Chondrocyte (in vitro differentiated cells): Measurements from ENCODE around the gene RASSF5. TPM values are rescaled to one million over a fixed set of nuclear protein-coding genes. Genes with fewer than 3 reads are reported as not detected.

Experiments
- DNase-seq: peaks from one replicate; pipeline ENCODE4 v3.0.0; 2021; ENCODE audit warnings: mixed read lengths, low spot score
- H3K27ac Mint-ChIP-seq: one replicate; pipeline ENCODE4 v1.8.0; 2021; ENCODE audit warnings: mild to moderate bottlenecking, moderate library complexity, mixed read lengths; ENCODE audit not compliant: unreplicated experiment
- H3K27me3 Mint-ChIP-seq: 2 replicates; pipeline ENCODE4 v1.8.0; 2021; ENCODE audit warnings: low read depth, mixed read lengths
- H3K36me3 Mint-ChIP-seq: 2 replicates; pipeline ENCODE4 v1.8.0; 2021; ENCODE audit warnings: low read depth, mixed read lengths
- H3K4me1 Mint-ChIP-seq: 2 replicates; pipeline ENCODE4 v1.8.0; 2021; ENCODE audit warnings: low read depth, mild to moderate bottlenecking, mixed read lengths
- H3K4me3 Mint-ChIP-seq: one replicate; pipeline ENCODE4 v1.8.0; 2021; ENCODE audit warnings: mild to moderate bottlenecking, moderate library complexity, mixed read lengths; ENCODE audit not compliant: unreplicated experiment
- H3K9me3 Mint-ChIP-seq: 2 replicates; pipeline ENCODE4 v1.8.0; 2021; ENCODE audit warnings: low read depth, mixed read lengths
- CTCF ChIP-seq: fragments of 200-600 bp; sonication (generic); IDR thresholded peaks from 2 replicates; pipeline ENCODE4 v1.5.0; 2021; ENCODE audit warnings: antibody characterized with exemption, mild to moderate bottlenecking, moderate library complexity
- total RNA-seq: library from RNA; stranded (reverse); gene quantifications from 3 replicates; pipeline ENCODE4 v1.2.1, GENCODE V29; 2021

The RASSF5 gene
- total RNA-seq, 1 donor from 2014 or later, result 0.27 TPM

DNA sequence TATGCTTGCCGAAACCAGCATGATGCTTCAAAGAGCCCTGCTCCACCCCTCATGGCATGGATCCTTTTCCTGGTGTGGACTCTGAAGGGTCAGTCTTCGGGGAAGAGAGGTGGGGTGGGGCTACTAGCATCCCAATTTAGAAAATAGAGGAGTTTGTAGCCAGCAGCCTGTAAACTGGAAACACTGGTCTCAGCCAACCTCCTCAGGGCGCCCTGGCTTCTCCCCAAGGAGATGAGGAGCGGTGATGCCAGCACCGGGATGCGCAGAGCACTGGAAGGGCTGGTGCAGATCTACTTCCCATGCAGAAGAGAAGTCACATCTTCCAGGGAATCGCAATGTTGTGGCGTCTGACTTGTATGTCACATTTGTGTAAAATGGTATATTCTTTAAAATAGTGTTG, 43.4 kb upstream of the RASSF5 start:
- Mint-ChIP-seq H3K27ac (no peak overlapping the region), H3K4me1 (peaks cover 21% of the 10 kb centered on the region), H3K9me3 (no peaks in the 10 kb centered on the region), H3K27me3 (peaks cover 4% of the 10 kb centered on the region), H3K36me3 (peaks cover 9% of the 10 kb centered on the region), H3K4me3 (no peak overlapping the region)
- TF ChIP-seq CTCF, result no peak
- no peak for DNase-seq

DNA sequence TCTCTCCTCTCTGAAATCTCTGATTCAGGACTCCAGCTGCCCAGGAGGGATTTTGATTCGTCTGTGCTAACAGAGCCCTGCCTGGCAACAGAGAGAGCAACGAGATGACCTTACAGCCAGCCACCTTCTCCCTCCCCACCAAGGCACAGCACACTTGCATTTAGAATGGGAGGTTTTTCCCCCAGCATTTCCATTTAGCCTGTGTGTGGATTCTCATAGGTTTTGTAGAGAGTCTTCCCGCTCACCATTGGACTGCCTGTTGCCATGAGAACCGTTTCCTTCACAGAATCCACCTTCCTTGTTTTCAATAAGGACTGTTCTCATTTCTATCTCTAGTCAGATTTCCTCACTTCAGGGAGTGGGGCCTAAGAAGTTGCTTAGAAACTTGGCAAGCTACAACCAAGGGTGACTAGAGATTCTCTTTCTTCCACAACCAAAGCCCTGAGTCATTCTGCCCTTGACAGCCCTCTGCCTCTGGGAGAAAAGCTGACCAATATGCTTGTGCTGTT, 42.8 kb upstream of the RASSF5 start:
- TF ChIP-seq CTCF, result no peak
- Mint-ChIP-seq H3K27ac (peak overlapping the region; percentile 41), H3K4me3 (no peak overlapping the region), H3K9me3 (no peaks in the 10 kb centered on the region), H3K27me3 (peaks cover 4% of the 10 kb centered on the region), H3K36me3 (peaks cover 9% of the 10 kb centered on the region), H3K4me1 (peaks cover 24% of the 10 kb centered on the region)
- no peak for DNase-seq

DNA sequence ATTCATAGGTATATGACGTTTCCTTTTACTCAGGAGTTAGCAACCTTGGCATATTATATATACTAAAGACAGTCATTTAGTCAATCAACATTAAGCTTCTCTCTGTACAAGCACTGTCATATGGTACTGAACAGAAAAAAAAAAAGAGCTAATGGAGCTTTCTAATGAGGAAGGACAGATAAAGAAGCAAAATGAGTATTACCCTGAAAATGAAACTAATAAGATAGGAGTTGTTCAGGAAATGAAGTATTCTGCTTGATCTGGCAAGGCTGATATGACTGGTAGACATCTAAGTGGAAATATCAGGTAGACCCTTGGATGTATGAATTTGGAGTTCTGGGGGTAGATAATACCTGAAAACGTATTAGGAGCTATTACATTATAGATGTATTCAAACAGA, 41.4 kb upstream of the RASSF5 start:
- H3K36me3 Mint-ChIP-seq, result peaks cover 7% of the 10 kb centered on the region
- no peaks in the 10 kb centered on the region for H3K9me3 Mint-ChIP-seq
- no peak overlapping the region for H3K4me3 Mint-ChIP-seq
- no peak for DNase-seq
- no peak for TF ChIP-seq CTCF
- peaks cover 4% of the 10 kb centered on the region for H3K27me3 Mint-ChIP-seq
- no peak overlapping the region for H3K27ac Mint-ChIP-seq
- peaks cover 36% of the 10 kb centered on the region for H3K4me1 Mint-ChIP-seq

DNA sequence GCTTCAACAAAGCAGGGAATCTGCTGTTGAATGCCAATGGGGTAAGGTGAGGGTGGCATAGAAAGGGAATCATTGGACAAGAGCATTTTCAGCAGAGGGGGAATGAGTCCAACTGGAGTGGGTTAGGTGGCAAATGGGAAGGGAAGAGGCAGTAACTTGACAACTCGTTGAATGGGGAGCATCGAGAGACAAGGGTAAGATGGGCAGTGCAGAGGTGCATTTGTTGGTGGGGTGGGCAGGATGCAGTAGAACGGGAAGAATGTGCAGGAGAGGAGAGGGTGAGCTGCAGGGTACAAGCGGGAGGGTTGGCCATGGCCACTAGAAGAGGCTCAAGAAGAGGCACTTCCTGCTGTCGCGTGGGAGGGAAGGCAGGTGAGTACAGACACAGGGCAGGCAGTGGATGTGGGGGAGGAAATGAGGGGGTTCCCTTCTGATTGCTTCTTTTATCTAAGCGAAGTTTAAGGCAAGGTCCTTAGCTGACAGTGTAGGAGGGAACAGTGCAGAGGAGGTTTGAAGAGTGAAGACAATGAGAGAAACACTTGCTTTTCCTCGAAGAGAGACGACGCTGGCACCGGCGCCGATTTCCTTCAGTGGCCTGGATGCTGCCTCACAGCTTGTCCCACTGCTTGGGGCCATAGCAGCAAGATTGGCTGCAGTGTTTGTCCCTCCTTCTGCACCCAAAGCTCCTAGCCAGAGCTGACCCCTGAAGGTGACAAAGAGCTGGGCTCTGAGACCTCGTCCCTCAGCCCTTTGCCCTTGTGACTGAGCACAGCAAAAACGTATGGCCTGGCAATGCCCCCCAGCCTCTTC, 40.3 kb upstream of the RASSF5 start:
- H3K4me1 Mint-ChIP-seq, result peaks cover 47% of the 10 kb centered on the region
- H3K4me3 Mint-ChIP-seq, result no peak overlapping the region

GRCh38 chr1:206467915-206468314, 39.4 kb upstream of the RASSF5 start:
- Mint-ChIP-seq H3K27ac (no peak overlapping the region), H3K4me3 (no peak overlapping the region), H3K9me3 (no peaks in the 10 kb centered on the region), H3K27me3 (peaks cover 4% of the 10 kb centered on the region), H3K36me3 (peaks cover 6% of the 10 kb centered on the region), H3K4me1 (peaks cover 55% of the 10 kb centered on the region)
- no peak for DNase-seq
- no peak for TF ChIP-seq CTCF

More for the DNA sequence above, 40.3 kb upstream of the RASSF5 start:
- no peak for DNase-seq
- no peak overlapping the region for H3K27ac Mint-ChIP-seq
- TF ChIP-seq CTCF, result no peak
- peaks cover 4% of the 10 kb centered on the region for H3K27me3 Mint-ChIP-seq
- H3K36me3 Mint-ChIP-seq, result peaks cover 7% of the 10 kb centered on the region
- no peaks in the 10 kb centered on the region for H3K9me3 Mint-ChIP-seq
